Measurements from ENCODE around the gene ATE1.

Gene ATE1

DNA sequence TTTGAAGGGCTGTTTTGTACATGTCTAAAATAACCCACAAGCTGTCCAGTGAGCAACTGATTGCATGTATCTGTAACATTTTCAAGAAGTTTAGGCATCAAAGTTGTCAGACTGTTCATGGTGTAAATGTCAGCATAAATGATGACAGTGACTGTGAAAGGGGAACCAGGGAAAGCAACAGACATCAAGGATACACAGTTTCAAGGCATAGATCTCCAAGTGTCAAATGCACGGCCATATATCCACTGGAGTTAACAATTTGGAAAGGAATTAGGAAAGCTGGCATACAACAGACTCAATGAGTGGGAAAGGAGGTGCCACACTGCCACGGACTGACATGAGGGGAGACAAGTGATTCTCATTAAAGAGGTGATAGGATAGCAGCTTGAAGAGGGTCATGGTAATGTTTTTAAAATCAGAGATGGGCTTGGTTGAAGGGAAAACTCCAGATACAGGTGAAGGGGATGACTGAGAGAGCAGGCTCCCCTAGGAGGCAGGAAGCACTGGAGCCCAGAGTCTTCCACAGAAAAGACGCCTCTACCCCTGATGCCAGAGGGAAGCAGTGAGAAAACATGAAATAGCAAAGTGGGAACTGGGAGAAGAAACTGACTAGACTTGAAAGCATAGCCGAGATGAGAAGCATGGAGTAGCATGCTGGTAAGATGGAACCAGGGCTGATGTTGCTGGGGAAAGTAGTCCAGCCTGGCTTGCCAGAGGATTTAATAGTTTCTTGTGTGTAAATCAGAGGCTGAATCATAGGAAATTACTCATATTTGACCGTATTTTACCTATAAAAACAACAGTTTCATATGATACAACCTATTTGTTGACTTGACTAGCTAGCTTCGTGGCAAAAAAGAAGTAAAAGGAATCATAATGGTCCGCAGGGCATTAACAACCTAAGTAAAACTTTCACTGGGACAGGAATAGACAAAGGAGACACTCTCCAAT, 28.6 kb upstream of the ATE1 start:
- H3K4me1 ChIP-seq (ENCODE audit: control insufficient read depth in 1 of 2, insufficient read depth in 2 of 2, low read length in 2 of 2), result no peaks in the 10 kb centered on the region
- H3K27me3 ChIP-seq (ENCODE audit: control insufficient read depth in 1 of 2, insufficient read depth in 2 of 2, low read length in 2 of 2), result no peaks in the 10 kb centered on the region
- peaks cover 4 to 29% of the 10 kb centered on the region in 2 donors for H3K36me3 ChIP-seq (ENCODE audit: control insufficient read depth in 1 of 2, insufficient read depth in 2 of 2, low read length in 2 of 2)
- H3K9ac ChIP-seq (ENCODE audit: low read depth in 1 of 2, low read length in 2 of 2), result no peak overlapping the region
- H3K27ac ChIP-seq (ENCODE audit: low read depth, low read length), result no peak overlapping the region
- H3K9me3 ChIP-seq (ENCODE audit: control insufficient read depth in 1 of 2, low read length in 2 of 2), result no peaks in the 10 kb centered on the region
- no peak overlapping the region for H3K4me3 ChIP-seq (ENCODE audit: low read depth in 1 of 2, low read length in 2 of 2)

DNA sequence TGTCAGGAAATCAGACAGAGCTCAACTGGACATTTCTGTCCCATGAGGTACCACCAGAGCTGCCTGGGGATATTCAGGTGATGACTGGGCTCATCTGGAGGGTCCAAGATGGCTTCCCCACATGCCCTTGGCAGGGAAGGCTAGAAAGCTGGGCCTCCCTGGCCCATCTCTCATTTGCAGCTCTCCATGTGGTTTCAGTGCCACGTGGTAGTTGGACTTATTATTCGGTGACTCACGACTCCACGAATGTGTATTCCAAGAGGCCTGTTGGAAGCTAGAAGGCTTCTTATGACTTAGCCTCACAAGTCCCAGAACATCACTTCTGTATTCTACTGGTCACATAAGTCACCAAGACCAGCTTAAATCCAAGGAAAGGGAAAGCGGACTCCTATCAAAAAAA, 24.4 kb upstream of the ATE1 start:
- Histone ChIP-seq H3K27ac (ENCODE audit: low read depth, low read length) (no peak overlapping the region), H3K9me3 (ENCODE audit: control insufficient read depth in 1 of 2, low read length in 2 of 2) (no peaks in the 10 kb centered on the region), H3K4me1 (ENCODE audit: control insufficient read depth in 1 of 2, insufficient read depth in 2 of 2, low read length in 2 of 2) (no peaks in the 10 kb centered on the region), H3K4me3 (ENCODE audit: low read depth in 1 of 2, low read length in 2 of 2) (no peak overlapping the region), H3K27me3 (ENCODE audit: control insufficient read depth in 1 of 2, insufficient read depth in 2 of 2, low read length in 2 of 2) (no peaks in the 10 kb centered on the region), H3K9ac (ENCODE audit: low read depth in 1 of 2, low read length in 2 of 2) (no peak overlapping the region), H3K36me3 (ENCODE audit: control insufficient read depth in 1 of 2, insufficient read depth in 2 of 2, low read length in 2 of 2) (peaks cover 0 to 11% of the 10 kb centered on the region in 2 donors)

DNA sequence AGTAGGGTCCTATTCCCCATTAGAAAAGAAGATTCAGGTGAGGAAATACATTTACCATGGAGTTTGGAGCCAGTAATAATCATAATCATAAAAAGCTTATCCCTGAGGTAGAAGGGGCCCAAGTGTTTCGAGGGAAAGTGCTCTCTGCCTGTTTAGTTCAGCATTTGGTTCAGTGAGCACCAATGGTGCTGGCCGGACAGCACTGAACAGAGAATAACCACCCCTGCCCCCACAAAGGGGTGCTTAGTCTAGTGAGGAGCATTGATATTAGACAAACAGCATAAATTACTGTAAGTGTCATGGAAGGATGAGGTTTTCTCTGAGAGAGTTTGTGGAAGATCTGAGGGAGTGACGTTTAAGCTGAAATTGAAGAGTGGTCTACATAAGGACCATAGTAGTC, 21.6 kb upstream of the ATE1 start:
- Histone ChIP-seq H3K9me3 (ENCODE audit: control insufficient read depth in 1 of 2, low read length in 2 of 2) (no peaks in the 10 kb centered on the region), H3K4me3 (ENCODE audit: low read depth in 1 of 2, low read length in 2 of 2) (no peak overlapping the region), H3K27me3 (ENCODE audit: control insufficient read depth in 1 of 2, insufficient read depth in 2 of 2, low read length in 2 of 2) (no peaks in the 10 kb centered on the region), H3K4me1 (ENCODE audit: control insufficient read depth in 1 of 2, insufficient read depth in 2 of 2, low read length in 2 of 2) (no peaks in the 10 kb centered on the region), H3K36me3 (ENCODE audit: control insufficient read depth in 1 of 2, insufficient read depth in 2 of 2, low read length in 2 of 2) (no peaks in the 10 kb centered on the region), H3K27ac (ENCODE audit: low read depth, low read length) (no peak overlapping the region), H3K9ac (ENCODE audit: low read depth in 1 of 2, low read length in 2 of 2) (no peak overlapping the region)

DNA sequence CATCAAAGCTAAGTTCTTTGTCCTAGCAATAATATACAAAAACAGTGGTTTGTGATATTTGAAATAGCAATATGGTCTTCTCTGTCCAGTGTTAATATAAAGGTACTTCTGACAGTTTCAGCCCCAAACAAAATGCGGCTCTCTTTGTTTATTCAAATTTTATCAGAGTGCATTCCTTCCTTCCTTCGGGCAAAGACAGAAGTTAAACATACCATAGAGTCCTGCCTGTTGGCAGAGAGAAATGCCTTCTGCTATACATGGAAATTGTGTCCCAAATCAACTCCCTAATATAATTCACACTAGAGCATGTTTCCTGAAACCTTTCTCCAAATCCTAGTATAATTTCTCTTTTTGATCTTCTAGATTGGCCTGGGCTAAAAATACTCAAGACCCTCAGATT, 21.2 kb upstream of the ATE1 start:
- no peaks in the 10 kb centered on the region for H3K27me3 ChIP-seq (ENCODE audit: control insufficient read depth in 1 of 2, insufficient read depth in 2 of 2, low read length in 2 of 2)

DNA sequence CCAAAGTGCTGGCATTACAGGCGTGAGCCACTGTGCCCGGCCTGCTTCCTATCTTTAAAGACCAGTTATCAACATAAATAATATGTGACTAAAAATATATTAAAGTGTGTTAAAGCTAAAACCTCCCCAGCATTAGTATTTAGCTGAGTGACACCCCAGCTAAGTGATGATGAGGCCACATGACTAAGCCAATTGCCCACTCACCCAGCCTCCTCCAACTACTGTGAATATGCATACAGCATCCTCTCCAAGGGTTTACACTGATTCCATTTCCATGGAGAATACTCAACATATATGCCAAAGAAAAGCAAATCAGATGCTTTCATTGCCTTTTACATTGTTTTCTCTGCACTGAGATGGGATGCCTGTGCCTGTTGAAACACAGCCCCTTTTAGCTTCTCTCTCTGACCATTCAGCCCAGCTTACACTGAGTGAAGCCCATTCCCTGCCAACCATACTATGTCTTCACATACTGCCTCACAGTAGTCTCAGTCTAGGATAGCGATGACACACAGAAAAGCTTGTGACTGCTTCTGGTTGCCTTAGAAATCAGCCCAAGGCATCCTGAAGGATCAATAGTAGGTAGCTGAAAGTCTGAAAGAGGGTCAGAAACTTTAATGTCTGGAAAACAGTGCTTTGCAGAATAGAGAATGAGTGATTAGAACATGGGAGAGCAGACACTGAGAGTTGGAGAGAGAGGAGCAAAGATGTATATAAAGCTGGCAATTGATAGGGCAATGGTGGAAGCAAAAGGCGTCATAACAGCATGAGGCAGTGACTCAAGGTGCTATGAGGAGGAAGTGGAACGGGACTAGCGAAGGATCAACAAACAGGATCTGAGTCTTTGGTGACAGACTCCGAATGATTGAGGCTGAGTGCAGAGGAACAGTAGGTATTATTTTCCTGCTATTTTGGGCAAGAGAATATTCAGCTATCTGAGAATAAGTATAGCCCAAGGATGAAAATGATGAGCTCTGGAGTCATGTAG, 19.8 kb upstream of the ATE1 start:
- Histone ChIP-seq H3K9ac (ENCODE audit: low read depth in 1 of 2, low read length in 2 of 2) (no peak overlapping the region), H3K4me3 (ENCODE audit: low read depth in 1 of 2, low read length in 2 of 2) (no peak overlapping the region), H3K4me1 (ENCODE audit: control insufficient read depth in 1 of 2, insufficient read depth in 2 of 2, low read length in 2 of 2) (peaks cover 0 to 5% of the 10 kb centered on the region in 2 donors), H3K9me3 (ENCODE audit: control insufficient read depth in 1 of 2, low read length in 2 of 2) (no peaks in the 10 kb centered on the region), H3K27ac (ENCODE audit: low read depth, low read length) (no peak overlapping the region), H3K27me3 (ENCODE audit: control insufficient read depth in 1 of 2, insufficient read depth in 2 of 2, low read length in 2 of 2) (no peaks in the 10 kb centered on the region), H3K36me3 (ENCODE audit: control insufficient read depth in 1 of 2, insufficient read depth in 2 of 2, low read length in 2 of 2) (no peaks in the 10 kb centered on the region)

More for the DNA sequence above, 21.2 kb upstream of the ATE1 start:
- Histone ChIP-seq H3K27ac (ENCODE audit: low read depth, low read length) (no peak overlapping the region), H3K4me1 (ENCODE audit: control insufficient read depth in 1 of 2, insufficient read depth in 2 of 2, low read length in 2 of 2) (no peaks in the 10 kb centered on the region), H3K9ac (ENCODE audit: low read depth in 1 of 2, low read length in 2 of 2) (no peak overlapping the region), H3K9me3 (ENCODE audit: control insufficient read depth in 1 of 2, low read length in 2 of 2) (no peaks in the 10 kb centered on the region), H3K36me3 (ENCODE audit: control insufficient read depth in 1 of 2, insufficient read depth in 2 of 2, low read length in 2 of 2) (no peaks in the 10 kb centered on the region), H3K4me3 (ENCODE audit: low read depth in 1 of 2, low read length in 2 of 2) (no peak overlapping the region)

DNA sequence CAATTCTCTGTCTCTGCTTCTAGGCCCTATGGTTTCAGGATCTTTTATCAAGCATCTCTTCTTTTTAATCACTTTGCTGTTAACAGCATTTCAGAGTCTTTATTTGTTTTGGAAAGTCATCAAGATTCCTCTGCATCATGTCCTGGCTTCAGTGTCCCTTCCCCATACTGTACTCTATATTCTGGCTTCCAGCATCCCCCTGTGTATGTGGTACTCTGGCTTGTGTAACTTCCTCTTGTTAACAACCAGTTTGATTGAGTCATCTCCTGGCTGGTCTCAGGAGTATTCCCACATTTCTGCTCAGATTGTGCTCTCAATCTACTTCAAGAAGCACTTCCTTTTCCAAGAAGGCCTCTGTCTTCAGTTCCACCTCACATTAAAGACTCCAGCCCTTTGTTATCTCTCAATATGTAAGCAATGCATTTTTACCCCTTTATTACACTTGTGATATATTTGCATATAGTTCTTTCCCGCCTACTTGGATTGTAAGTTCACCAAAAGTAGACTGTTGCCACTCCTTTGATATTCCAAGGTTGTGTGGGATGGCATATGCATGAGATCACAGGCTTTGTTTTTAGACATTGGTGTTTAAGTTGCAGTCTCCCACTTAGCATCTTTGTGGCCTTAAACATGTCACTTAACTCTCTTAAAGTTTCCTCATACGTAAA, 15.1 kb upstream of the ATE1 start:
- Histone ChIP-seq H3K9me3 (ENCODE audit: control insufficient read depth in 1 of 2, low read length in 2 of 2) (no peaks in the 10 kb centered on the region), H3K27ac (ENCODE audit: low read depth, low read length) (no peak overlapping the region), H3K27me3 (ENCODE audit: control insufficient read depth in 1 of 2, insufficient read depth in 2 of 2, low read length in 2 of 2) (no peaks in the 10 kb centered on the region), H3K4me1 (ENCODE audit: control insufficient read depth in 1 of 2, insufficient read depth in 2 of 2, low read length in 2 of 2) (peaks cover 0 to 6% of the 10 kb centered on the region in 2 donors), H3K4me3 (ENCODE audit: low read depth in 1 of 2, low read length in 2 of 2) (no peak overlapping the region), H3K36me3 (ENCODE audit: control insufficient read depth in 1 of 2, insufficient read depth in 2 of 2, low read length in 2 of 2) (no peaks in the 10 kb centered on the region), H3K9ac (ENCODE audit: low read depth in 1 of 2, low read length in 2 of 2) (no peak overlapping the region)

DNA sequence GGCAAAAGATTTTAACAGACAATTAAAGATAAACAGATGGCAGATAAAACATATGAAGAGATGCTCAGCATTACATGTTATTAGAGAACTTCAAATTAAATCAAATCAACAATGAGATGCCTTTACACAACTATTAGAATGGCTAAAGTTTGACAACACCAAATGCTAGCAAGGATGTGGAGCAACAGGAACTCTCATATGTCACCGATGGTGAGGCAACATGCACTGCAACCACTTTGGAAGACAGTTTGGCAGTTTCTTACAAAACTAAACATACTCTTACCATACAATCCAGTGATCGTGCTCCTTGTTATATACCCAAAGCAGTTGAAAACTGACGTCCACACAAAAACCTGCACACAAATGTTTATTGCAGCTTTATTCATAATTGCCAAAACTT, 13.7 kb upstream of the ATE1 start:
- Histone ChIP-seq H3K27me3 (ENCODE audit: control insufficient read depth in 1 of 2, insufficient read depth in 2 of 2, low read length in 2 of 2) (no peaks in the 10 kb centered on the region), H3K4me3 (ENCODE audit: low read depth in 1 of 2, low read length in 2 of 2) (no peak overlapping the region), H3K9ac (ENCODE audit: low read depth in 1 of 2, low read length in 2 of 2) (no peak overlapping the region), H3K27ac (ENCODE audit: low read depth, low read length) (no peak overlapping the region), H3K36me3 (ENCODE audit: control insufficient read depth in 1 of 2, insufficient read depth in 2 of 2, low read length in 2 of 2) (no peaks in the 10 kb centered on the region), H3K9me3 (ENCODE audit: control insufficient read depth in 1 of 2, low read length in 2 of 2) (no peaks in the 10 kb centered on the region), H3K4me1 (ENCODE audit: control insufficient read depth in 1 of 2, insufficient read depth in 2 of 2, low read length in 2 of 2) (peaks cover 0 to 6% of the 10 kb centered on the region in 2 donors)

DNA sequence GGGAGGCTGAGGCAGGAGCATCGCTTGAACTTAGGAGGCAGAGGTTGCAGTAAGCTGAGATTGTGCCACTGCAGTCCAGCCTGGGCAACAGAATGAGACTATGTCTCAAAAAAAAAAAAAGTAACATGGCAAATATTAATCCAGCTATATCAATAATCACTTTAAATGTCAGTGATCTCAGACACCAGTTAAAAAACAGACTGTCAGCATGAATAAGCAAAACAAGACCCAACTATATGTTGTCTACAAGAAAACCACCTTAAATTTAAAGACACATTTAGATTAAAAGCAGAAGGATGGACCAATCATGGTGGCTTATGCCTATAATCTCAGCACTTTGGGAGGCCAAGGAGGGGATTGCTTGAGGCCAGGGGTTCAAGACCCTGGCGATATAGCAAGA, 8.5 kb upstream of the ATE1 start:
- no peaks in the 10 kb centered on the region for H3K36me3 ChIP-seq (ENCODE audit: control insufficient read depth in 1 of 2, insufficient read depth in 2 of 2, low read length in 2 of 2)
- no peak overlapping the region for H3K27ac ChIP-seq (ENCODE audit: low read depth, low read length)
- H3K4me3 ChIP-seq (ENCODE audit: low read depth in 1 of 2, low read length in 2 of 2), result no peak overlapping the region
- no peak overlapping the region for H3K9ac ChIP-seq (ENCODE audit: low read depth in 1 of 2, low read length in 2 of 2)
- no peaks in the 10 kb centered on the region for H3K27me3 ChIP-seq (ENCODE audit: control insufficient read depth in 1 of 2, insufficient read depth in 2 of 2, low read length in 2 of 2)
- H3K9me3 ChIP-seq (ENCODE audit: control insufficient read depth in 1 of 2, low read length in 2 of 2), result no peaks in the 10 kb centered on the region
- peaks cover 0 to 15% of the 10 kb centered on the region in 2 donors for H3K4me1 ChIP-seq (ENCODE audit: control insufficient read depth in 1 of 2, insufficient read depth in 2 of 2, low read length in 2 of 2)

DNA sequence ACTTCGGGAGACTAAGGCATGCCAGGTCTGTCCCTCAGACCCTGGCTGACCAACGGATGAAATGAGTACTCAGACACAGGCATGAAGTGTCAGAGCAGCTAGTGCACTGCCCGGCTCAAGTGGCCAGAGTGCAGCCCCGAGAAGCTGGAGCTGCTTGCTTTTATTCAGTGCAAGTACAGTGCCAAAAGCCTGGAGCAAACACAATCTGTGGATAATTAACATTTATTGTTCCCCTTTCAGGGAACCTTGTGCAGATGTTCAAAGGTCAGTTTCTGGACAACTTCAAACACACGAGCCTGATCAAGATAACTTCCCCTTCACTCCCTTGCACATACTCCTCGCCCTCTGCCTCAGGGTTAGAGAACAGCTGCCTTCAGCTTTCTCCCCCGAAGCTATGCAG, 7.9 kb upstream of the ATE1 start:
- peak overlapping the region; percentile 26 to 29 for H3K9ac ChIP-seq (ENCODE audit: low read depth in 1 of 2, low read length in 2 of 2)
- no peak overlapping the region for H3K27ac ChIP-seq (ENCODE audit: low read depth, low read length)
- no peaks in the 10 kb centered on the region for H3K9me3 ChIP-seq (ENCODE audit: control insufficient read depth in 1 of 2, low read length in 2 of 2)
- no peaks in the 10 kb centered on the region for H3K27me3 ChIP-seq (ENCODE audit: control insufficient read depth in 1 of 2, insufficient read depth in 2 of 2, low read length in 2 of 2)
- H3K4me3 ChIP-seq (ENCODE audit: low read depth in 1 of 2, low read length in 2 of 2), result peak overlapping the region in 1 of 2 donors; percentile 40
- no peaks in the 10 kb centered on the region for H3K36me3 ChIP-seq (ENCODE audit: control insufficient read depth in 1 of 2, insufficient read depth in 2 of 2, low read length in 2 of 2)
- H3K4me1 ChIP-seq (ENCODE audit: control insufficient read depth in 1 of 2, insufficient read depth in 2 of 2, low read length in 2 of 2), result peaks cover 0 to 21% of the 10 kb centered on the region in 2 donors

Measured in duodenal mucosa (tissue), 2 donors.